ENCODE data around the gene NME1. TPM values are rescaled to one million over a fixed set of nuclear protein-coding genes. Genes with fewer than 3 reads are reported as not detected.

Gene NME1
- total and polyA plus RNA-seq, 9 of the 15 experiments (the other 6 are each of a cell fraction or from before 2014, with no cell fraction given), result 449 to 1,588 (median 604) TPM

- TF ChIP-seq MAZ (CRISPR knock-in tag; conservative IDR thresholded peaks at IDR 0.05 in 1 of 2, IDR thresholded peaks at IDR 0.05 in 1 of 2) (peak; percentile 46 to 74; a peak in 3 of 4 replicates), NEUROD1 (IDR thresholded peaks at IDR 0.05; ENCODE audit: borderline replicate concordance, low read depth, low read length, partially characterized antibody) (peak; percentile 21), ADNP (tag; IDR thresholded peaks at IDR 0.05) (no peak), BRD4 (IDR thresholded peaks at IDR 0.05) (no peak; the same call in 1 of the 2 replicates), TAF1 (IDR thresholded peaks at IDR 0.05; ENCODE audit: control insufficient read depth, extremely low read depth, insufficient read depth, low read length, severe bottlenecking) (peak; percentile 61), ATF2 (CRISPR knock-in tag; IDR thresholded peaks at IDR 0.05) (no peak), ID3 (CRISPR knock-in tag; IDR thresholded peaks at IDR 0.05) (no peak), ID3 (tag; IDR thresholded peaks at IDR 0.05) (peak; percentile 82; the same call in 1 of the 2 replicates), CC2D1A (IDR thresholded peaks at IDR 0.05) (no peak), ZNF780A (CRISPR knock-in tag; IDR thresholded peaks at IDR 0.05) (no peak), HNRNPLL (IDR thresholded peaks at IDR 0.05; ENCODE audit: low read depth, low read length, poor library complexity, severe bottlenecking) (peak; percentile 65), YY1 (IDR thresholded peaks at IDR 0.05; ENCODE audit: borderline replicate concordance in 1 of 3, control insufficient read depth in 1 of 3, extremely low read depth in 1 of 3, insufficient read depth in 3 of 3, insufficient read length in 1 of 3, insufficient replicate concordance in 2 of 3, low read depth in 1 of 3, low read length in 2 of 3) (peak in 1 of 3 experiments; percentile 42), ZBTB1 (CRISPR knock-in tag; IDR thresholded peaks at IDR 0.05; ENCODE audit: borderline replicate concordance, low read depth) (peak; percentile 84), ZNF384 (IDR thresholded peaks at IDR 0.05; ENCODE audit: low read depth, low read length) (no peak), SP2 (IDR thresholded peaks at IDR 0.05; ENCODE audit: extremely low read depth, low read depth, low read length, poor library complexity, severe bottlenecking) (no peak)
Measured at GRCh38 chr17:51166198-51166986, 13.0 kb downstream of the NME1 start, which contains the start of gene NME2 (continued).

All from K562 (cell line).